H7 (cell line): ENCODE measurements around the gene DHRSX. TPM values are rescaled to one million over a fixed set of nuclear protein-coding genes. Genes with fewer than 3 reads are reported as not detected.
"Not testable (repeated sequence)": the region's sequence is repeated elsewhere in the genome, so short reads cannot be mapped to it uniquely, and the experiment has no call there.

Source experiments
- DNase-seq: peaks from one replicate; pipeline ENCODE4 v3.0.0; 2012
- H3K27me3 ChIP-seq: 2 replicates; pipeline ENCODE4 v1.6.0; 2011; ENCODE audit warnings: mild to moderate bottlenecking, low read length; ENCODE audit not compliant: control insufficient read depth, insufficient read depth
- H3K36me3 ChIP-seq: replicated peaks from 2 replicates; pipeline ENCODE4 v1.5.1; 2011; ENCODE audit warnings: low read length; ENCODE audit not compliant: control insufficient read depth, insufficient read depth
- H3K4me3 ChIP-seq: 2 replicates; pipeline ENCODE4 v1.5.1; 2011; ENCODE audit warnings: low read depth, mild to moderate bottlenecking, control low read depth, low read length, moderate library complexity; ENCODE audit not compliant: insufficient read depth
- total RNA-seq: library from RNA; depleted of rRNA; stranded (reverse); fragments of >200 nt; shearing (Covaris generic); gene quantifications from 2 replicates; pipeline ENCODE4 v1.2.3, GENCODE V29; 2014

Gene DHRSX
- total RNA-seq, 1 experiment from 2014 or later = 25.5 TPM

- Histone ChIP-seq H3K4me3 (no peak overlapping the region), H3K36me3 (no peaks in the 10 kb centered on the region), H3K27me3 (no peaks in the 10 kb centered on the region)
- DNase-seq = no peak
Measured at GRCh38 chrX:2313864-2314640, 186.7 kb downstream of the DHRSX start.

- not testable (repeated sequence) for H3K4me3 ChIP-seq, DNase-seq, H3K27me3 ChIP-seq
Measured at GRCh38 chrX:2312061-2312591, 188.7 kb downstream of the DHRSX start.

GRCh38 chrX:2311501-2311900 is 189.3 kb downstream of the DHRSX start:
- no peaks in the 10 kb centered on the region for H3K36me3 ChIP-seq
- H3K27me3 ChIP-seq = no peaks in the 10 kb centered on the region
- no peak overlapping the region for H3K4me3 ChIP-seq
- DNase-seq = peak; percentile 73

More at GRCh38 chrX:2312061-2312591, 188.7 kb downstream of the DHRSX start:
- H3K36me3 ChIP-seq = not testable (repeated sequence)

- H3K4me3 ChIP-seq = no peak overlapping the region
- H3K27me3 ChIP-seq = no peaks in the 10 kb centered on the region
- H3K36me3 ChIP-seq = no peaks in the 10 kb centered on the region
- no peak for DNase-seq
Measured at GRCh38 chrX:2301901-2302300, 198.9 kb downstream of the DHRSX start.

- no peaks in the 10 kb centered on the region for H3K27me3 ChIP-seq
- no peaks in the 10 kb centered on the region for H3K36me3 ChIP-seq
- DNase-seq = no peak
- no peak overlapping the region for H3K4me3 ChIP-seq
Measured at GRCh38 chrX:2299871-2300270, 200.9 kb downstream of the DHRSX start.

GRCh38 chrX:2286731-2287130 is 214.0 kb downstream of the DHRSX start:
- no peaks in the 10 kb centered on the region for H3K27me3 ChIP-seq
- H3K36me3 ChIP-seq = no peaks in the 10 kb centered on the region
- DNase-seq = no peak
- H3K4me3 ChIP-seq = no peak overlapping the region

- Histone ChIP-seq H3K36me3 (no peaks in the 10 kb centered on the region), H3K4me3 (no peak overlapping the region), H3K27me3 (no peaks in the 10 kb centered on the region)
- no peak for DNase-seq
Measured at GRCh38 chrX:2284601-2285000, 216.2 kb downstream of the DHRSX start.

GRCh38 chrX:2284133-2284532 is 216.6 kb downstream of the DHRSX start:
- Histone ChIP-seq H3K4me3 (no peak overlapping the region), H3K36me3 (no peaks in the 10 kb centered on the region), H3K27me3 (no peaks in the 10 kb centered on the region)
- no peak for DNase-seq

- no peaks in the 10 kb centered on the region for H3K36me3 ChIP-seq
- H3K4me3 ChIP-seq = no peak overlapping the region
- no peak for DNase-seq
- H3K27me3 ChIP-seq = no peaks in the 10 kb centered on the region
Measured at GRCh38 chrX:2283111-2283859, 217.5 kb downstream of the DHRSX start.

GRCh38 chrX:2282490-2283090 is 218.2 kb downstream of the DHRSX start:
- H3K27me3 ChIP-seq = no peaks in the 10 kb centered on the region
- DNase-seq = no peak
- no peaks in the 10 kb centered on the region for H3K36me3 ChIP-seq
- no peak overlapping the region for H3K4me3 ChIP-seq

- H3K27me3 ChIP-seq = no peaks in the 10 kb centered on the region
- H3K36me3 ChIP-seq = no peaks in the 10 kb centered on the region
- DNase-seq = peak; percentile 60
- H3K4me3 ChIP-seq = no peak overlapping the region
Measured at GRCh38 chrX:2272337-2272736, 228.4 kb downstream of the DHRSX start.

- H3K4me3 ChIP-seq, H3K36me3 ChIP-seq, H3K27me3 ChIP-seq, DNase-seq: not testable (repeated sequence)
Measured at GRCh38 chrX:2271595-2271994, 229.2 kb downstream of the DHRSX start.

GRCh38 chrX:2270783-2271182 is 230.0 kb downstream of the DHRSX start:
- H3K36me3 ChIP-seq, H3K4me3 ChIP-seq, H3K27me3 ChIP-seq, DNase-seq: not testable (repeated sequence)

GRCh38 chrX:2267890-2268289 is 232.9 kb downstream of the DHRSX start:
- no peak overlapping the region for H3K4me3 ChIP-seq
- H3K27me3 ChIP-seq = no peaks in the 10 kb centered on the region
- no peaks in the 10 kb centered on the region; the same call in none of the 2 replicates for H3K36me3 ChIP-seq
- DNase-seq = no peak
